B cell (primary cell): Measurements from ENCODE around the gene UBASH3B.

Source experiments
- EZH2 ChIP-seq: IDR thresholded peaks from 2 replicates; pipeline ENCODE4 v1.6.1; 2012; ENCODE audit warnings: borderline replicate concordance, low read depth, mild to moderate bottlenecking, moderate library complexity, low read length; ENCODE audit not compliant: insufficient read depth, poor library complexity, severe bottlenecking
- TF ChIP-seq, protein P1 (sequence below): fragments of 200-600 bp; IDR thresholded peaks from one replicate; pipeline ENCODE4 v1.8.0; 2022; ENCODE audit warnings: antibody characterized with exemption, mild to moderate bottlenecking

DNA sequence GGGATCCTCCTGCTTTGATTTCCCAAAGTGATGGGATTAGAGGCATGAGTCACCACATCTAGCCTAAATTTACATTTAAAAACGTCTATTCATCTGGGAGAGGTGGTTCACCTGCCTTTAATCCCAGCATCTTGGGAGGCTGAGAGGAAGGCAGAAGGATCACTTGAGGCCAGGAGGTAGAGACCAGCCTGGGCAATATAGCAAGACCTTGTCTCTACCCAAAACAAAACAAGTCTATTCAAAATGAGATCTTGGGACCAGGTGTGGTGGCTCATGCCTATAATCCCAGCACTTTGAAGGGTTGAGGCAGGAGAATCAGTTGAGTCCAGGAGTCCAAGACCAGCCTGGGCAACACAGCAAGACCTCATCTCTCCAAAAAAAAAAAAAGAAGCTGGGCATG lies 4.9 kb upstream of the UBASH3B start:
- no peak for TF ChIP-seq EZH2
- TF ChIP-seq, protein P1, sequence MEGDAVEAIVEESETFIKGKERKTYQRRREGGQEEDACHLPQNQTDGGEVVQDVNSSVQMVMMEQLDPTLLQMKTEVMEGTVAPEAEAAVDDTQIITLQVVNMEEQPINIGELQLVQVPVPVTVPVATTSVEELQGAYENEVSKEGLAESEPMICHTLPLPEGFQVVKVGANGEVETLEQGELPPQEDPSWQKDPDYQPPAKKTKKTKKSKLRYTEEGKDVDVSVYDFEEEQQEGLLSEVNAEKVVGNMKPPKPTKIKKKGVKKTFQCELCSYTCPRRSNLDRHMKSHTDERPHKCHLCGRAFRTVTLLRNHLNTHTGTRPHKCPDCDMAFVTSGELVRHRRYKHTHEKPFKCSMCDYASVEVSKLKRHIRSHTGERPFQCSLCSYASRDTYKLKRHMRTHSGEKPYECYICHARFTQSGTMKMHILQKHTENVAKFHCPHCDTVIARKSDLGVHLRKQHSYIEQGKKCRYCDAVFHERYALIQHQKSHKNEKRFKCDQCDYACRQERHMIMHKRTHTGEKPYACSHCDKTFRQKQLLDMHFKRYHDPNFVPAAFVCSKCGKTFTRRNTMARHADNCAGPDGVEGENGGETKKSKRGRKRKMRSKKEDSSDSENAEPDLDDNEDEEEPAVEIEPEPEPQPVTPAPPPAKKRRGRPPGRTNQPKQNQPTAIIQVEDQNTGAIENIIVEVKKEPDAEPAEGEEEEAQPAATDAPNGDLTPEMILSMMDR, result no peak
